GM12878 (cell line): ENCODE measurements around the gene RNF121. TPM values are rescaled to one million over a fixed set of nuclear protein-coding genes. Genes with fewer than 3 reads are reported as not detected.
A peak's percentile ranks its signal among the peaks of the same experiment; 100 is the strongest.

Experiments
- ATAC-seq: fragments of 200-7000 bp; cut with Tn5 transposase; 3 replicates; pipeline ENCODE4 v1.9.1; 2020; ENCODE audit warnings: mild to moderate bottlenecking, moderate library complexity
- BruUV-seq: library from RNA; stranded (reverse); fragments of 400-500 nt; replicated peaks from 2 replicates; lab custom pipeline; 2021; lab: Mats Ljungman, UMichigan
- CTCF ChIA-PET: fragments of 300-600 bp; sonication (Branson Sonifier 250); formaldehyde crosslinking; extraction: SDS; loops from one replicate; lab custom pipeline; 2021; ENCODE audit warnings: inconsistent platforms; lab: Yijun Ruan, JAX
- POLR2A ChIA-PET: fragments of 350-600 bp; formaldehyde crosslinking; extraction: SDS; loops from one replicate; lab custom pipeline; 2021; ENCODE audit warnings: inconsistent platforms; lab: Charles Lee
- RAD21 ChIA-PET: fragments of 300-600 bp; sonication (Branson Sonifier 250); formaldehyde crosslinking; loops from one replicate; lab custom pipeline; 2023; ENCODE audit warnings: antibody characterized with exemption; ENCODE audit not compliant: unreplicated experiment; lab: Charles Lee
- SMC1A ChIA-PET: fragments of 300-600 bp; sonication (Branson Sonifier 250); formaldehyde crosslinking; loops from one replicate; lab custom pipeline; 2023; ENCODE audit not compliant: unreplicated experiment, uncharacterized antibody; lab: Charles Lee
- DNase-seq: peaks from one replicate; pipeline ENCODE4 v3.0.0-alpha.2; 2011; ENCODE audit warnings: low read depth, low spot score
- FAIRE-seq: peaks from 3 replicates; lab custom pipeline; 2011; peaks lifted over from hg19 to GRCh38; lab: Jason Lieb, UNC
- H2AFZ ChIP-seq: 2 replicates; pipeline ENCODE4 v1.6.0; 2011; ENCODE audit warnings: low read depth, low read length, control low read depth; ENCODE audit not compliant: control insufficient read depth
- H3K27ac ChIP-seq: 2 replicates; pipeline ENCODE4 v1.5.1; 2011; ENCODE audit warnings: control low read depth; ENCODE audit not compliant: control insufficient read depth, insufficient read depth
- H3K27me3 ChIP-seq, 2 experiments: replicated peaks in 1 of 2; 2 replicates each; pipeline versions ENCODE4 v1.6.0 to v1.6.1; 2011; ENCODE audit warnings: low read length in 1 of 2; ENCODE audit not compliant: control insufficient read depth in 2 of 2, insufficient read depth in 2 of 2
- H3K36me3 ChIP-seq, 2 experiments: 2 replicates each; pipeline ENCODE4 v1.5.1; 2011; ENCODE audit warnings: low read length in 1 of 2; ENCODE audit not compliant: control insufficient read depth in 2 of 2, insufficient read depth in 2 of 2
- H3K4me1 ChIP-seq: 2 replicates; pipeline ENCODE4 v1.6.1; 2011; ENCODE audit warnings: mild to moderate bottlenecking, low read length, moderate library complexity, mixed read lengths; ENCODE audit not compliant: control insufficient read depth, insufficient read depth
- H3K4me2 ChIP-seq: 2 replicates; pipeline ENCODE4 v1.6.0; 2011; ENCODE audit warnings: control low read depth; ENCODE audit not compliant: control insufficient read depth, insufficient read depth
- H3K4me3 ChIP-seq: fragments of 200-600 bp; sonication (generic); 2 replicates; pipeline ENCODE4 v1.5.1; 2016
- H3K79me2 ChIP-seq: 2 replicates; pipeline ENCODE4 v1.6.0; 2011; ENCODE audit warnings: low read length; ENCODE audit not compliant: control insufficient read depth, insufficient read depth
- H3K9ac ChIP-seq: 2 replicates; pipeline ENCODE4 v1.8.0; 2011; ENCODE audit warnings: low read length, control low read depth, mixed read lengths; ENCODE audit not compliant: control insufficient read depth, insufficient read depth
- H3K9me3 ChIP-seq: replicated peaks from 3 replicates; pipeline ENCODE4 v1.5.1; 2011; ENCODE audit warnings: mild to moderate bottlenecking, low read length; ENCODE audit not compliant: control insufficient read depth, insufficient read depth
- H4K20me1 ChIP-seq: 2 replicates; pipeline ENCODE4 v1.6.0; 2011; ENCODE audit not compliant: control insufficient read depth, insufficient read depth
- CREB1 ChIP-seq: IDR thresholded peaks from 2 replicates; pipeline ENCODE4 v1.6.1; 2012; ENCODE audit warnings: low read depth, mild to moderate bottlenecking, inconsistent platforms
- CREM ChIP-seq: IDR thresholded peaks from 2 replicates; pipeline ENCODE4 v1.6.1; 2014; ENCODE audit warnings: antibody characterized with exemption, low read depth
- ETV6 ChIP-seq, 2 experiments: fragments of 450-650 bp in 1 of 2; IDR thresholded peaks in 1 of 2; conservative IDR thresholded peaks in 1 of 2; 2 replicates each; pipeline ENCODE4 v1.6.1; 2014; ENCODE audit warnings: antibody characterized with exemption in 1 of 2, borderline replicate concordance in 1 of 2, low read depth in 1 of 2, mild to moderate bottlenecking in 1 of 2, moderate library complexity in 1 of 2
- IKZF1 ChIP-seq: fragments of 450-650 bp; conservative IDR thresholded peaks from 2 replicates; pipeline ENCODE4 v1.6.1; 2017; ENCODE audit warnings: antibody characterized with exemption, mild to moderate bottlenecking
- IKZF2 ChIP-seq, 2 experiments: fragments of 450-650 bp; IDR thresholded peaks; 2 replicates each; pipeline ENCODE4 v1.6.1; 2017; ENCODE audit warnings: mild to moderate bottlenecking in 2 of 2, moderate library complexity in 2 of 2
- JUNB ChIP-seq: IDR thresholded peaks from 2 replicates; pipeline ENCODE4 v1.6.1; 2016; ENCODE audit warnings: antibody characterized with exemption, mild to moderate bottlenecking
- NFYA ChIP-seq: IDR thresholded peaks from 2 replicates; pipeline ENCODE4 v1.6.1; 2011; ENCODE audit warnings: low read depth, mild to moderate bottlenecking, low read length, improper control_type of control experiment, borderline replicate concordance
- NR2F1 ChIP-seq: fragments of 450-650 bp; conservative IDR thresholded peaks from 2 replicates; pipeline ENCODE4 v1.6.1; 2017; ENCODE audit warnings: mild to moderate bottlenecking
- RBBP5 ChIP-seq: fragments of 200-600 bp; sonication (generic); conservative IDR thresholded peaks from 2 replicates; pipeline ENCODE4 v1.6.1; 2016
- RUNX3 ChIP-seq: IDR thresholded peaks from 2 replicates; pipeline ENCODE4 v1.6.1; 2012; ENCODE audit warnings: low read length, inconsistent platforms
- SRF ChIP-seq, 2 experiments: IDR thresholded peaks; 2 replicates each; pipeline ENCODE4 v1.6.1; 2011; ENCODE audit warnings: low read depth in 2 of 2, low read length in 2 of 2, mild to moderate bottlenecking in 1 of 2, moderate library complexity in 1 of 2
- YBX1 ChIP-seq: fragments of 450-650 bp; IDR thresholded peaks from 2 replicates; pipeline ENCODE4 v1.6.1; 2016; ENCODE audit warnings: antibody characterized with exemption
- ZNF622 ChIP-seq: fragments of 450-650 bp; IDR thresholded peaks from 2 replicates; pipeline ENCODE4 v1.6.1; 2017; ENCODE audit warnings: mild to moderate bottlenecking, inconsistent platforms
- WGBS: methylation state at CpG from one replicate; pipeline ENCODE4 v1.1.6; 2016; ENCODE audit warnings: low lambda C conversion rate; ENCODE audit not compliant: insufficient replicate concordance, insufficient coverage; ENCODE audit errors: missing lambda C conversion rate; 5-methylcytosine and 5-hydroxymethylcytosine counted together
- in situ Hi-C: fragments of 300-500 bp; cut with MboI; formaldehyde crosslinking; loops from 9 replicates; pipeline ENCODE4 v1.14.3; 2018; ENCODE audit warnings: mixed read lengths
- intact Hi-C: fragments of 100-400 bp; cut with micrococcal nuclease; formaldehyde crosslinking; loops from one replicate; pipeline ENCODE4 v1.14.2; 2022; ENCODE audit not compliant: unreplicated experiment
- polyA plus RNA-seq, 11 experiments: library from polyadenylated mRNA; depleted of rRNA in 4 of 11; unstranded in 6 of 11; stranded (reverse) in 5 of 11; fragments of >200 nt; fragmentation: Nextera tagmentation in 4 of 11; fragmentation: Illumina TruSeq in 1 of 11; extraction: Ambion mirVana in 4 of 11; extraction: Trizol in 1 of 11; gene quantifications; 1 replicate in 1 of 11; 2 replicates in 10 of 11; pipeline versions ENCODE4 v1.2.1 to v1.2.3, GENCODE V29; 2011 to 2016; ENCODE audit warnings: inconsistent platforms in 2 of 11, missing spikeins in 2 of 11, low read depth in 1 of 11
- total RNA-seq, 4 experiments: library from RNA; depleted of rRNA in 3 of 4; stranded (reverse); fragments of >200 nt in 3 of 4; fragmentation: Illumina TruSeq in 1 of 4; extraction: Trizol in 1 of 4; gene quantifications; 2 replicates each; pipeline versions ENCODE4 v1.2.1 to v1.2.3, GENCODE V29; 2013 to 2021

The RNF121 gene
- total and polyA plus RNA-seq, 10 of the 15 experiments (the other 5 are each of a cell fraction or from before 2014, with no cell fraction given), result 8.6 to 73.7 (median 32.7) TPM

DNA sequence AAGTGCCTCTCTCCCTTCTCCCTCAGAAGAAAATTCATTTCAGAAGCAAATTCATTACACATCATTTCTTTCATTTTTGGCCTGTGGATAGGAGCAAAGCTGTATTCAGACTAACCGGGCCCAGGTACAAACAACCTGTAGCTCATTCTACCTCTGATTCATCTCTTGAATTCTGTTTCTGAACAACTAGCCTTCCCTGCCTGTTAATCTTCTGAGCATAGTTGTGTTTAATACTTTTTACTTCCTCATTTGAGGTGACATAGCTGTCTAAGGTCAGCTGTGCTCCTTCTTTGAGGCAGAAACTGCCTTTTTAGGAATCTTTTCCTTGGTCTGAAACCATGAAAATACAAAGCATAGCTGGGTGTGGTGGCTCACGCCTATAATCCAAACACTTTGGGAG is 57.3 kb downstream of the RNF121 start:
- H3K27me3 ChIP-seq, result no peaks in the 10 kb centered on the region
- 20% methylated on average over 2 of the region's 2 CpGs for WGBS
- FAIRE-seq, result peak; percentile 76
- intact Hi-C loops, result no loop called here
- peak overlapping the region; percentile 66 for H3K27ac ChIP-seq
- H3K4me1 ChIP-seq, result peaks cover 26% of the 10 kb centered on the region
- no peak overlapping the region for H3K9ac ChIP-seq
- ChIA-PET SMC1A (interaction anchor here (0.9 to 8.3 kb wide), 13 partner anchors 8 to 445 kb away, joined by 3 to 67 read pairs (median 7); partner anchors contain the start of genes RNF121 and XNDC1N), POLR2A (interaction anchor here (0.6 to 1.3 kb wide), 3 partner anchors 39 to 57 kb away, joined by 3 to 5 read pairs (median 3); partner anchors contain the start of gene RNF121), RAD21 (interaction anchor here (1.0 to 2.3 kb wide), 10 partner anchors 9 to 186 kb away, joined by 3 to 9 read pairs (median 4); partner anchors contain the start of genes IL18BP, RNF121 and XNDC1N), CTCF (interaction anchor here (0.7 to 8.5 kb wide), 9 partner anchors 8 to 158 kb away, joined by 3 to 93 read pairs (median 3); no protein-coding TSS in a partner anchor)
- no TSS peak for BruUV-seq
- 0 out of 2 replicates have a peak overlapping the region, but pooled peaks have one; percentile 7 for H3K4me2 ChIP-seq
- in situ Hi-C loops, result no loop called here
- no peak overlapping the region for H2AFZ ChIP-seq
- no peak for DNase-seq
- no peaks in the 10 kb centered on the region; the same call in 1 of the 2 replicates for H3K79me2 ChIP-seq
- H3K4me3 ChIP-seq, result no peak overlapping the region
- TF ChIP-seq NR2F1 (peak; percentile 29; the same call in 1 of the 2 replicates), ETV6 (conservative IDR thresholded peaks at IDR 0.05 in 1 of 2, IDR thresholded peaks at IDR 0.05 in 1 of 2; ENCODE audit: borderline replicate concordance in 1 of 2, low read depth in 1 of 2) (peak in 1 of 2 experiments; percentile 44; a peak in 1 of 4 replicates), YBX1 (no peak), IKZF1 (peak; percentile 32; the same call in 1 of the 2 replicates), RBBP5 (no peak), RUNX3 (peak; percentile 14; the same call in 1 of the 2 replicates), CREB1 (no peak), CREM (0 out of 2 replicates have a peak, but pooled peaks have one; percentile 20), NFYA (no peak), JUNB (peak; percentile 42), IKZF2 (IDR thresholded peaks at IDR 0.05) (peak; percentile 22 to 39; a peak in 1 of 4 replicates), ZNF622 (no peak), SRF (IDR thresholded peaks at IDR 0.05; ENCODE audit: low read depth in 2 of 2, low read length in 2 of 2) (peak in 1 of 2 experiments; percentile 66; a peak in 1 of 4 replicates)
- peaks cover 9 to 31% of the 10 kb centered on the region in 2 experiments for H3K36me3 ChIP-seq
- H4K20me1 ChIP-seq, result no peaks in the 10 kb centered on the region
- H3K9me3 ChIP-seq, result no peaks in the 10 kb centered on the region
- peak; percentile 77 for ATAC-seq
